SKM-1 (cell line): ENCODE results near the gene SLC44A2.

Experiments
- DNase-seq: peaks from one replicate; lab custom pipeline; 2025; ENCODE audit not compliant: unreplicated experiment; lab: John Stamatoyannopoulos, UW

The SLC44A2 gene

DNA sequence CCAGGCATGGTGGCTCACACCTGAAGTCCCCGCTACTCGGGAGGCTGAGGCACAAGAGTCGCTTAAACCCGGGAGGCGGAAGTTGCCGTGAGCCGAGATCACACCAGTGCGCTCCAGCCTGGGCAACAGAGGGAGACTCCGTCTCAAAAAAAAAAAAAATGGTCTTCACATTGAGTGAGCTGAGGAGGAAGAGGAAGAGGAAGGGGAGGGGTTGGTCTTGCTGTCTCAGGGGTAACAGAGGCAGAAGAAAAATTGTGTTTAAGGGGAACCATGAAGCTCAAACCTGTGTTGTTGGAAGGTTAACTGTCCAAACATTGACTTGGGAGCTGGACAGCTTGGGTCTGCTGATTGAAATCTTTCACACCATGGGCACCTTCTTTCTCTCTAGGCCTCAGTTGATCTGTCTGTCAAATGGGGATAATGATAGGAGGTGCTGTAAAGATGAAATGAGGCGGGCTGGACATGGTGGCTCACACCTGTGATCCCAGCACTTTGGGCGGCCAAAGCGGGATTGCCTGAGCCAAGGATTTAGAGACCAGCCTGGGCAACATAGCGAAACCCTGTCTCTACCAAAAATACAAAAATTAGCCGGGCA is 9.8 kb upstream of the SLC44A2 start:
- no peak for DNase-seq

- no peak for DNase-seq
Observed at GRCh38 chr19:10617409-10618121, 7.8 kb upstream of the SLC44A2 start.

DNA sequence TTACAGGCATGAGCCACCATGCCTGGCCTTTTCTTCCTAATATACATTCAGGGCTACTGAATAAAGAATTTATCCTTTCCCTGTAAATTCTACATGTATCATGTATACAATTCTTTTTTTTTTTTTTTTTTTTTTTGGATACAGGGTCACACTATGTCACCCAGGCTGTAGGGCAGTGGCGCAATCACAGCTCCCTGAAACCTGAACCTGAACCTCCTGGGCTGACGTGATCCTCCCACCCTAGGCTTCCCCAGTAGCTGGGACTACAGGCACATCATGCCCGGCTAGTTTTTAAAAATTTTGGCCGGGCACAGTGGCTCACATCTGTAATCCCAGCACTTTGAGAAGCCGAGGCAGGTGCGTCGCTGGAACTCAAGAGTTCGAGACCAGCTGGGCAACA is 6.5 kb upstream of the SLC44A2 start:
- DNase-seq = no peak

- DNase-seq = no peak
Observed at GRCh38 chr19:10620786-10621185, 4.6 kb upstream of the SLC44A2 start.

GRCh38 chr19:10621966-10622365 is 3.4 kb upstream of the SLC44A2 start:
- DNase-seq = no peak

DNA sequence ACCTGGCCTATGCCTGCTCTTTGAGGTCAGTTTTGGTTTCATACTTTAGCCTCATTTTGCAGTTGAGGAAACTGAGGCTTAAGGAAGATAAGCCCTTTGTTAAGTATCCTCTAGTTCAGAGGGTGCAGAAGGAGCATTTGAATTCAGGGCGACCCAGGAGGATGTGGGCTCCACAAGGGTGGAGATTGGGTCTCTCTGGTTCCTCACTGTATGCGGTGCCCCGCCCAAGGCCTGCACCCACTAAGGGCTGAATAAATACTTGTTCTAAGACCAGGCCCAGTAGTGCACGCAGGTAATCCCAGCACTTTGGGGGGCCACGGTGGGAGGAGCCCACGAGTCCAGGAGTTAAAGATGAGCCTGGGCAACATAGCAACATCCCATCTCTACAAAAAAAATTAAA is 768 bp upstream of the SLC44A2 start:
- DNase-seq = no peak

DNA sequence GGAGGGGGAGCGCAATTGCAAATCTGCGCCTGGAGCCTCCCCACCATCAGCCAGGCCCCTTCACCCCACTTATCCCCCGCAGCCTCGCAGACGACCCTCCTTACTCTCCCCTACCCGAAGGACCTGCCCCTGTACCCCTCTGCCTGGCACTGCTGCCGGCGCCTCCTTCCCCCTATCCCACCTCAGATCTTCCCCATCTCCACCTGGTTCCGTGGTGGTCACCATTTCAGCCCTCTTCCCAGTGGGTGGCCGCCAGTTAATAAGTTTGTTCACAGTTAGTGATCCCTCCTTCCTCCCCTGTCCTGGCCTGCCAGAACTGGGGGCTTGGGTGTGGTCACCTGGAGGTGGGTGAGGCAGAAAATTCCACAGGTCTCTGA is 397 bp downstream of the SLC44A2 start:
- no peak for DNase-seq

GRCh38 chr19:10631874-10632273 is 6.5 kb downstream of the SLC44A2 start:
- DNase-seq = no peak

DNA sequence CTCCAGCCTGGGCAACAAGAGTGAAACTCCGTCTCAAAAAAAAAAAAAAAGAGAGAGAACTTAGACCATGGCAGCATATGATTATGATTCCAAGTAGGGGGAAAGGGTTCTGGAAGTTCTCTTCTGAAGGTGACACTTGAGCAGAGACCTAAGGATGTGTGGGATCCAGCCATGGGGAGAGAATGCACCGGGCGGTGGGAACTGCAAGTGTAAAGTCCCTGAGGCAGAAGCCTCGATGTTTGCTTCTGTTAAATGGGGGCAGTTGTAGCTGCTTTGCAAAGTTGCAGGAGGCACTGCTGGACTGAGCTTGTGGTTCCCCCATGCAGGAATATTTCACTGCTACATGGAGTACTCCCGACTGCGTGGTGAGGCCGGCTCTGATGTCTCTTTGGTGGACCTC is 9.1 kb downstream of the SLC44A2 start:
- DNase-seq = no peak

- DNase-seq = no peak
Observed at GRCh38 chr19:10634963-10635362, 9.6 kb downstream of the SLC44A2 start.

GRCh38 chr19:10636304-10636972 is 11.1 kb downstream of the SLC44A2 start:
- no peak for DNase-seq

DNA sequence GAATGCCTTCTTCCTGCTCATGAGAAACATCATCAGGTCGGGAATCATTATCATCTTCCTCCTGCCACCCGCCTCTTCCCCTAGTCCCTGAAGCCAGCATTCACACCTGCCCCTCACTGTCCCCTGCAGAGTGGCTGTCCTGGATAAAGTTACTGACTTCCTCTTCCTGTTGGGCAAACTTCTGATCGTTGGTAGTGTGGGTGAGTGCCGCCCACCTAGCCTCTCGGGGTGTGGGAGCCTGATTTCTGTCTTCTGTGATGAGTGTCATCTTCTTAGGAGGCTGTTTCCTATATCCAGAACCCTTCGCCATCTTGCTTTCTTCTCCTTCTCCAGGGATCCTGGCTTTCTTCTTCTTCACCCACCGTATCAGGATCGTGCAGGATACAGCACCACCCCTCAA is 12.5 kb downstream of the SLC44A2 start:
- DNase-seq = no peak

DNA sequence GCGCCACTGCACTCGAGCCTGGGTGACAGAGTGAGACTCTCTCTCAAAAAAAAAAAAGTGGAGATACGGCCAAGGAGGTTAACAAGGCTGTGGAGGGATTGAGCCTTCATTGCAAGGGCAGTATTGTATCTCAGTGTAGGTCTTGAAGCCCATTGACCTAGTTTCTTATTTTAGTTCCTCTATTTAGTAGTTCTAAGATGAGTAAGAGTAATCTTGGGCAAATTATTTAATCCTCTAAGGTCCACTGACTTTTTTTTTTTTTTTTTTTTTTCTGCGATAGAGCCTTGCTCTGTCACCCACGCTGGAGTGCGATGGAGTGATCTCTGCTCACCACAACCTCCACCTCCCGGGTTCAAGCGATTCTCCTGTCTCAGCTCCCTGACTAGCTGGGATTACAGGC is 14.5 kb downstream of the SLC44A2 start:
- DNase-seq = peak; percentile 62

- DNase-seq = no peak
Observed at GRCh38 chr19:10640361-10640760, 15.0 kb downstream of the SLC44A2 start.

DNA sequence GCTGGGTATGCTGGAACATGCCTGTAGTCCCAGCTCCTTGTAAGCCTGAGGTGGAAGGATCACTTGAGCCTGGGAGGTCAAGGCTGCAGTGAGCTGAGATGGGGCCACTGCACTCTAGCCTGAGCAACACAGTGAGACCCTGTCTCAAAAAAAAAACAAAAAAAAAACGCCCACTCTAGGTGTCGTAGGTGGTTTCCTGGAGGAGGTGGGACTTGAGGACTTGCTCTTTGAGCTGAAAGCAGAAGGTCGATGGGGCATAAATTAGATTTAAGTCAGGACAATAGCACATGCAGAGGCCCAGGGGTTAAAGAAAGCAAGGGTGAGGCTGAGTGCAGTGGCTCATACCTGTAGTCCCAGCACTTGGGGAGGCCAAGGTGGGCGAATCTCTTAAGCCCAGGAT is 15.9 kb downstream of the SLC44A2 start:
- DNase-seq = no peak

DNA sequence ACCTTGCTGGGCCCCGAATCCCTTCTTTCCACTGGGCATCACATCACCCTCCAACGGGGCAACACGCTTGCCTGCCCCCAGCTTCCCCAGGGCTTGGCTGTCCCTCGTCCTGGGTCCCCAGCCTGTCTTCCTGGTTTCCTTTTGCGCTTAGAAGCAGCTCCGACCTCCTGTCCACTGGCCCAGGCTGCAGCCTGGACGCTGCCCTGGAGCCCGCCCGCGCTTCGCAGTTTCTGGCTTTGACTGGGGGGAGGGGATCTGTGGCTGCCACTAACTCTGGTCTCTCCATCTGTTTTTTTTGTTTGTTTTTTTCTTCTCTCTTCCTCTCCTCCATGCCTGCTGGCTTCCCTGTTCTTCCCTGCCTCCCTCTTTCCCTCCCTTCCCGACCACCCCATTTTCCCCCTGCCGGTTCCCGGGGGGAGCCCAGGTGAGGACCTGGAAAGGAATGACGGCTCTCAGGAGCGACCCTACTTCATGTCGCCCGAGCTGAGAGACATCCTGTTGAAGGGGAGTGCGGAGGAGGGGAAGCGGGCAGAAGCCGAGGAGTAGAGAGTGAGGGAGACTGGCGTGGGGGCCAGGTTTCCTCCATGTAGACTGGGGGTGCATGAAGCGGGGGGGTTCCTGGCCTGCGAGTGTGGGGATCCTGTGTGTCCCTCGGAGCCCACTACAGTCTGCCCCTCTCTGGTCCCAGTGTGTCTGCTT is 17.3 kb downstream of the SLC44A2 start:
- no peak for DNase-seq

GRCh38 chr19:10643172-10643967 is 18.0 kb downstream of the SLC44A2 start:
- DNase-seq = no peak

GRCh38 chr19:10643968-10644259 is 18.6 kb downstream of the SLC44A2 start:
- no peak for DNase-seq

DNA sequence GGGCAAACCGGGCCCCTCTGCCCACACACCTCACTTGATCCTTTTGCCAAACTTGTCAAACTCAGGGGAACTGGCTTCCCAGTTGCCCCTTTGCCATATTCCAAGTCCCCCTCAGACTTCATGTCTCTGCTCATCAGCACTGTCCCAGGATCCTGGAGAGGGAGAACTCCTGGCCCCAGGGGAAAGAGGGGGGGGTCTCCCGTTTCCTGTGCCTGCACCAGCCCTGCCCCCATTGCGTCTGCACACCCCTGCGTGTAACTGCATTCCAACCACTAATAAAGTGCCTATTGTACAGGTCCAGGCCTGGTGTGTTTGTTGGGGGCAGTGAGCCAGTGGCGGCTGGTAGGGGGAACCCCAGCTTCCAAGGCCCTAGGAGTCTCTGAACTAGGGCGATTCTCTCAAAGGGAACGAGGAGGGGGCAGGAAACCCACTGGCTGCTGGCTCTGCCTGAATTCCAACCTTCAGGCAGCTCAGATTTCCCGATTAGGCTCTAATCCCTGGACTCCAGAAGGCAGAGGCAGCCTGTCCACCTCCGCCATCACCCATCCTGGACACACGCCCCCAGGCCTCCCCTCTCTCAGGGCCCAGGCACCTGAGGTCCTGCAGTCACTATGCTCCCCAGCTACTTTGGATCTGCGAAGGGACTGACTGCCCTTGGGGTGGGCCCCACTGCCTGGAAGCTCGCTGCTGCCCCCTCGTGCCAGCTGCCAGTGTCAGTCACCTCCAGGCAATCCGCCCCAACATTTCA is 19.1 kb downstream of the SLC44A2 start:
- peak; percentile 51 for DNase-seq

DNA sequence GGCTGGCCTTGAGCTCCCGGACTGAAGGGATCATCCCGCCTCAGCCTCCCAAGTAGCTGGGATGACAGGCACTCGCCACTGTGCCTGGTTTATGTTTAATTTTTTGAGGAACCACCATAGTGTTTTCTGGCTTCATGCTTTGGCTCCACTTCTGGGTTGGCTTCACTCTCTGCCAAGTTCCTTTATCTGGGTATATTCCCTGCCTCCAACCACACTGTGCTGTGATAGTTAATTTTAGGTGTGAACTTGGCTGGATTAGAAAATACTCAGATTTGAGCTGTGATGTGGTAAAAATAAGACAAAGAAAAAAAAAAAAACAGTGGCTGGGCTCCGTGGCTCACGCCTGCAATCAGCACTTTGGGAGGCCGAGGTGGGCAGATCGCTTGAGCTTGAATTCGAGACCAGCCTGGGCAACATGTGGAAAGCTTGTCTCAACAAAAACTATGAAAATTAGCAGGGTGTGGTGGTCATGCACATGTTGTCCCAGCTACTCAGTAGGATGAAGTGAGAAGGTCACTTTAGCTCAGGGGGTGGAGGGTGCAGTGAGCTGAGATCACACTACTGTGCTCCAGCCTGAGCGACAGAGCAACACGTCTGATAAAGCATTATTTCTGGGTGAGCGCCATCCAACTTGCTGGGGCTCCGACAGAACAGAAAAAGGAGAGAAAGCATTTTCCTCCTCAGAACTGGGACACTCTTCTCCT is 21.3 kb downstream of the SLC44A2 start:
- no peak for DNase-seq
